Neural cell (in vitro differentiated cells): ENCODE measurements around the gene DIPK1C. TPM values are rescaled to one million over a fixed set of nuclear protein-coding genes. Genes with fewer than 3 reads are reported as not detected.

Source experiments
- H2AFZ ChIP-seq: fragments of 200-600, 300-800 bp; sonication (generic), shearing (Covaris generic); 2 replicates; pipeline ENCODE4 v1.6.0; 2014; ENCODE audit warnings: low read depth, mild to moderate bottlenecking, antibody characterized with exemption, low read length, moderate library complexity
- H3F3A ChIP-seq: fragments of 200-600 bp; shearing (Covaris generic); 2 replicates; pipeline ENCODE4 v1.6.1; 2016; ENCODE audit warnings: mild to moderate bottlenecking, moderate library complexity, mixed read lengths, antibody characterized with exemption, low read length; ENCODE audit not compliant: insufficient read depth, poor library complexity, severe bottlenecking
- H3K27ac ChIP-seq: fragments of 200-600, 300-800 bp; sonication (generic), shearing (Covaris generic); 2 replicates; pipeline ENCODE4 v1.5.1; 2014; ENCODE audit warnings: mild to moderate bottlenecking, low read length, moderate library complexity
- H3K27me3 ChIP-seq: fragments of 300-800, 200-600 bp; sonication (generic), shearing (Covaris generic); 2 replicates; pipeline ENCODE4 v1.6.0; 2014; ENCODE audit warnings: mild to moderate bottlenecking, low read depth, low read length, moderate library complexity; ENCODE audit not compliant: insufficient read depth
- H3K36me3 ChIP-seq: fragments of 300-800, 200-600 bp; sonication (generic), shearing (Covaris generic); 2 replicates; pipeline ENCODE4 v1.5.1; 2014; ENCODE audit warnings: mild to moderate bottlenecking, antibody characterized with exemption, low read length, moderate library complexity; ENCODE audit not compliant: insufficient read depth
- H3K4me2 ChIP-seq: fragments of 300-800, 200-600 bp; sonication (generic), shearing (Covaris generic); 2 replicates; pipeline ENCODE4 v1.6.0; 2014; ENCODE audit warnings: mild to moderate bottlenecking, low read length
- H3K4me3 ChIP-seq: fragments of 300-800, 200-600 bp; sonication (generic), shearing (Covaris generic); 2 replicates; pipeline ENCODE4 v1.5.1; 2014; ENCODE audit warnings: mild to moderate bottlenecking, low read length, moderate library complexity
- H3K79me2 ChIP-seq: fragments of 200-600 bp; shearing (Covaris generic); replicated peaks from 2 replicates; pipeline ENCODE4 v1.6.0; 2014; ENCODE audit warnings: mild to moderate bottlenecking, low read length, moderate library complexity; ENCODE audit not compliant: insufficient read depth
- H3K9ac ChIP-seq: fragments of 300-800, 200-600 bp; sonication (generic), shearing (Covaris generic); 2 replicates; pipeline ENCODE4 v1.6.1; 2016; ENCODE audit warnings: mild to moderate bottlenecking, low read length, mixed read lengths
- H3K9me2 ChIP-seq: fragments of 200-600 bp; shearing (Covaris generic); 2 replicates; pipeline ENCODE4 v1.6.1; 2016; ENCODE audit warnings: mild to moderate bottlenecking, low read length, mixed read lengths; ENCODE audit not compliant: insufficient read depth
- H3K9me3 ChIP-seq: fragments of 200-600, 300-800 bp; sonication (generic), shearing (Covaris generic); 2 replicates; pipeline ENCODE4 v1.6.1; 2016; ENCODE audit warnings: mild to moderate bottlenecking, mixed run types, low read length, moderate library complexity, mixed read lengths
- H4K20me1 ChIP-seq: fragments of 200-600 bp; shearing (Covaris generic); 2 replicates; pipeline ENCODE4 v1.6.1; 2016; ENCODE audit warnings: mild to moderate bottlenecking, mixed run types; ENCODE audit not compliant: insufficient read depth
- CTCF ChIP-seq: fragments of 450-650 bp; IDR thresholded peaks from 2 replicates; pipeline ENCODE4 v1.5.1; 2014; ENCODE audit warnings: antibody characterized with exemption, mild to moderate bottlenecking, moderate library complexity; ENCODE audit not compliant: poor library complexity, severe bottlenecking
- EP300 ChIP-seq: fragments of 450-650 bp; conservative IDR thresholded peaks from 2 replicates; pipeline ENCODE4 v1.6.1; 2014; ENCODE audit warnings: antibody characterized with exemption, mild to moderate bottlenecking, moderate library complexity; ENCODE audit not compliant: poor library complexity, severe bottlenecking
- EZH2 ChIP-seq: fragments of 200-600, 300-800 bp; shearing (Covaris generic), sonication (generic); IDR thresholded peaks from 2 replicates; pipeline ENCODE4 v1.6.1; 2014; ENCODE audit warnings: antibody characterized with exemption, low read length, borderline replicate concordance, mild to moderate bottlenecking; ENCODE audit not compliant: insufficient read depth, poor library complexity, severe bottlenecking
- MXI1 ChIP-seq: fragments of 450-650 bp; conservative IDR thresholded peaks from 2 replicates; pipeline ENCODE4 v1.6.1; 2014; ENCODE audit warnings: antibody characterized with exemption, mild to moderate bottlenecking; ENCODE audit not compliant: poor library complexity, severe bottlenecking
- POLR2AphosphoS5 ChIP-seq: IDR thresholded peaks from 2 replicates; pipeline ENCODE4 v1.6.1; 2012
- RAD21 ChIP-seq: fragments of 450-650 bp; conservative IDR thresholded peaks from 2 replicates; pipeline ENCODE4 v1.6.1; 2014; ENCODE audit warnings: antibody characterized with exemption, mild to moderate bottlenecking, moderate library complexity
- REST ChIP-seq: IDR thresholded peaks from 2 replicates; pipeline ENCODE4 v1.6.1; 2012; ENCODE audit warnings: borderline replicate concordance
- SMC3 ChIP-seq: fragments of 450-650 bp; conservative IDR thresholded peaks from 2 replicates; pipeline ENCODE4 v1.6.1; 2014; ENCODE audit warnings: antibody characterized with exemption, mild to moderate bottlenecking, moderate library complexity; ENCODE audit not compliant: poor library complexity
- TAF1 ChIP-seq: IDR thresholded peaks from 2 replicates; pipeline ENCODE4 v1.6.1; 2012; ENCODE audit warnings: low read depth
- polyA plus RNA-seq: library from polyadenylated mRNA; depleted of rRNA; stranded (reverse); fragments of >200 nt; gene quantifications from 2 replicates; pipeline ENCODE4 v1.2.3, GENCODE V29; 2014

Gene DIPK1C
- polyA plus RNA-seq, 1 donor from 2014 or later, result not detected

- TF ChIP-seq REST, result no peak
- TF ChIP-seq EP300, result no peak
- TF ChIP-seq SMC3, result no peak
- no peak for TF ChIP-seq POLR2AphosphoS5
- TF ChIP-seq CTCF, result no peak
- Histone ChIP-seq H3K4me2 (no peak overlapping the region), H3K27ac (no peak overlapping the region), H2AFZ (no peak overlapping the region), H3K9me3 (no peaks in the 10 kb centered on the region), H4K20me1 (no peaks in the 10 kb centered on the region), H3K36me3 (no peaks in the 10 kb centered on the region), H3K4me3 (no peak overlapping the region), H3K9me2 (no peaks in the 10 kb centered on the region), H3K27me3 (no peaks in the 10 kb centered on the region), H3F3A (no peaks in the 10 kb centered on the region), H3K79me2 (no peaks in the 10 kb centered on the region), H3K9ac (no peak overlapping the region)
Measured at GRCh38 chr18:74410441-74410992, 46.6 kb downstream of the DIPK1C start.

- no peaks in the 10 kb centered on the region for H3K9me3 ChIP-seq
- no peak overlapping the region for H3K4me3 ChIP-seq
- no peaks in the 10 kb centered on the region for H3F3A ChIP-seq
- TF ChIP-seq TAF1 (no peak), MXI1 (no peak), SMC3 (no peak), RAD21 (no peak)
- no peak overlapping the region for H3K9ac ChIP-seq
- no peaks in the 10 kb centered on the region for H3K27me3 ChIP-seq
- no peaks in the 10 kb centered on the region for H3K36me3 ChIP-seq
- no peak overlapping the region for H2AFZ ChIP-seq
- H3K4me2 ChIP-seq, result no peak overlapping the region
- no peaks in the 10 kb centered on the region for H4K20me1 ChIP-seq
- H3K27ac ChIP-seq, result no peak overlapping the region
- H3K9me2 ChIP-seq, result no peaks in the 10 kb centered on the region
- H3K79me2 ChIP-seq, result no peaks in the 10 kb centered on the region
Measured at GRCh38 chr18:74407888-74408287, 49.2 kb downstream of the DIPK1C start.

- Histone ChIP-seq H3K9me3 (no peaks in the 10 kb centered on the region), H3K4me2 (no peak overlapping the region), H3K9me2 (no peaks in the 10 kb centered on the region), H3F3A (no peaks in the 10 kb centered on the region), H3K79me2 (no peaks in the 10 kb centered on the region), H3K27me3 (no peaks in the 10 kb centered on the region), H4K20me1 (no peaks in the 10 kb centered on the region), H3K27ac (no peak overlapping the region), H3K36me3 (no peaks in the 10 kb centered on the region), H3K9ac (no peak overlapping the region), H3K4me3 (no peak overlapping the region), H2AFZ (no peak overlapping the region)
- TF ChIP-seq EZH2 (no peak), REST (no peak), SMC3 (no peak), EP300 (no peak), TAF1 (no peak), CTCF (no peak), RAD21 (no peak), MXI1 (no peak), POLR2AphosphoS5 (no peak)
Measured at GRCh38 chr18:74402806-74403433, 54.2 kb downstream of the DIPK1C start.
